CD4-positive, alpha-beta T cell (primary cell): ENCODE data around the gene TAS2R30. TPM values are rescaled to one million over a fixed set of nuclear protein-coding genes. Genes with fewer than 3 reads are reported as not detected.

Source experiments
- ATAC-seq: fragments of 200-7000 bp; cut with Tn5 transposase; one replicate; pipeline ENCODE4 v1.10.0; 2022; ENCODE audit warnings: mild to moderate bottlenecking; ENCODE audit not compliant: poor library complexity
- CTCF ChIA-PET: fragments of 350-600 bp; sonication (Branson Sonifier 250); formaldehyde crosslinking; loops from one replicate; lab custom pipeline; 2021; ENCODE audit warnings: antibody characterized with exemption, inconsistent platforms; lab: Charles Lee
- POLR2A ChIA-PET: fragments of 350-600 bp; sonication (Branson Sonifier 250); formaldehyde crosslinking; loops from one replicate; lab custom pipeline; 2021; ENCODE audit warnings: antibody characterized with exemption, inconsistent platforms; lab: Charles Lee
- DNase-seq, 14 experiments: peaks; one replicate each; pipeline ENCODE4 v3.0.0-alpha.2; 2013 to 2020; ENCODE audit warnings: mixed read lengths in 2 of 14
- H3K27ac ChIP-seq, 2 donors: one replicate each; pipeline versions ENCODE4 v1.5.1 to v1.7.0; 2013; ENCODE audit warnings: low read length in 2 of 2, low read depth in 1 of 2, mild to moderate bottlenecking in 1 of 2
- H3K27me3 ChIP-seq, 2 experiments: 1 replicate in 1 of 2; 2 replicates in 1 of 2; pipeline versions ENCODE4 v1.6.1 to v1.7.0; 2013; ENCODE audit warnings: low read length in 2 of 2, control low read depth in 1 of 2, mild to moderate bottlenecking in 1 of 2, moderate library complexity in 1 of 2; ENCODE audit not compliant: insufficient read depth in 2 of 2, control insufficient read depth in 1 of 2
- H3K36me3 ChIP-seq: one replicate; pipeline ENCODE4 v1.6.1; 2013; ENCODE audit warnings: low read length, control low read depth; ENCODE audit not compliant: insufficient read depth
- H3K4me1 ChIP-seq: one replicate; pipeline ENCODE4 v1.6.1; 2013; ENCODE audit warnings: low read length, control low read depth; ENCODE audit not compliant: insufficient read depth
- H3K4me3 ChIP-seq: one replicate; pipeline ENCODE4 v1.5.1; 2013; ENCODE audit warnings: mild to moderate bottlenecking, low read length, moderate library complexity
- H3K9me3 ChIP-seq, 2 experiments: 1 replicate in 1 of 2; 2 replicates in 1 of 2; pipeline versions ENCODE4 v1.6.1 to v1.7.0; 2013; ENCODE audit warnings: low read length in 2 of 2, mild to moderate bottlenecking in 2 of 2, control low read depth in 1 of 2, moderate library complexity in 1 of 2; ENCODE audit not compliant: control insufficient read depth in 1 of 2, insufficient read depth in 1 of 2
- H3K27ac Mint-ChIP-seq: one replicate; pipeline ENCODE4 v1.8.0; 2020; ENCODE audit warnings: mixed read lengths
- H3K27me3 Mint-ChIP-seq: one replicate; pipeline ENCODE4 v1.8.0; 2021; ENCODE audit warnings: mixed read lengths
- H3K36me3 Mint-ChIP-seq: one replicate; pipeline ENCODE4 v1.8.0; 2021; ENCODE audit warnings: low read depth, mixed read lengths
- H3K4me1 Mint-ChIP-seq: one replicate; pipeline ENCODE4 v1.8.0; 2021; ENCODE audit warnings: low read depth, mixed read lengths
- H3K4me3 Mint-ChIP-seq: one replicate; pipeline ENCODE4 v1.8.0; 2020; ENCODE audit warnings: mild to moderate bottlenecking, mixed read lengths
- H3K9me3 Mint-ChIP-seq: one replicate; pipeline ENCODE4 v1.8.0; 2020; ENCODE audit warnings: mixed read lengths
- CTCF ChIP-seq: fragments of 200-600 bp; IDR thresholded peaks from one replicate; pipeline ENCODE4 v1.8.0; 2022; ENCODE audit warnings: antibody characterized with exemption, mild to moderate bottlenecking
- intact Hi-C, 2 experiments: fragments of 100-400 bp; cut with DNase I in 1 of 2; cut with micrococcal nuclease in 1 of 2; formaldehyde crosslinking; loops; one replicate each; pipeline versions ENCODE4 v1.15.1 to v1.9.0; 2023 to 2025; cut with DNase I, micrococcal nuclease
- total RNA-seq, 174 experiments: library from RNA in 2 of 174; stranded (reverse) in 2 of 174; gene quantifications; one replicate each; pipeline ENCODE4 v1.2.3 and lab custom pipeline; 2021 to 2026

The TAS2R30 gene
- total RNA-seq, 2 experiments from 2014 or later, result 4.9 to 5.6 TPM

- POLR2A ChIA-PET, result no interaction called here
Measured at GRCh38 chr12:11154400-11154925, 20.0 kb upstream of the TAS2R30 start.

GRCh38 chr12:11152725-11153124, 18.3 kb upstream of the TAS2R30 start:
- H3K27ac Mint-ChIP-seq, result no peak overlapping the region
- H3K4me1 Mint-ChIP-seq, result peaks cover 9% of the 10 kb centered on the region
- POLR2A ChIA-PET, result no interaction called here
- CTCF ChIA-PET, result no interaction called here
- no peak overlapping the region for H3K4me3 ChIP-seq
- H3K36me3 ChIP-seq, result no peaks in the 10 kb centered on the region
- H3K9me3 ChIP-seq, result peaks cover 0 to 5% of the 10 kb centered on the region in 2 experiments
- H3K27ac ChIP-seq, result no peak overlapping the region
- DNase-seq (no peak), ATAC-seq (no peak)
- H3K4me1 ChIP-seq, result no peaks in the 10 kb centered on the region
- H3K9me3 Mint-ChIP-seq, result no peaks in the 10 kb centered on the region
- no peaks in the 10 kb centered on the region for H3K27me3 Mint-ChIP-seq
- intact Hi-C loops, result no loop called here
- no peak for TF ChIP-seq CTCF
- H3K4me3 Mint-ChIP-seq, result no peak overlapping the region
- peaks cover 62% of the 10 kb centered on the region for H3K36me3 Mint-ChIP-seq
- no peaks in the 10 kb centered on the region for H3K27me3 ChIP-seq

More at GRCh38 chr12:11154400-11154925, 20.0 kb upstream of the TAS2R30 start:
- no peaks in the 10 kb centered on the region for H3K9me3 Mint-ChIP-seq
- DNase-seq (no peak), ATAC-seq (no peak)
- no peak overlapping the region for H3K27ac Mint-ChIP-seq
- H3K4me1 Mint-ChIP-seq, result peaks cover 22% of the 10 kb centered on the region
- no peak overlapping the region for H3K4me3 Mint-ChIP-seq
- Histone ChIP-seq H3K4me1 (no peaks in the 10 kb centered on the region), H3K4me3 (no peak overlapping the region), H3K36me3 (peaks cover 4% of the 10 kb centered on the region), H3K27me3 (no peaks in the 10 kb centered on the region), H3K27ac (no peak overlapping the region), H3K9me3 (peaks cover 0 to 5% of the 10 kb centered on the region in 2 experiments)
- intact Hi-C loops, result no loop called here
- CTCF ChIA-PET, result no interaction called here
- H3K36me3 Mint-ChIP-seq, result peaks cover 75% of the 10 kb centered on the region
- no peaks in the 10 kb centered on the region for H3K27me3 Mint-ChIP-seq
- TF ChIP-seq CTCF, result no peak

GRCh38 chr12:11150832-11151231, 16.4 kb upstream of the TAS2R30 start:
- H3K36me3 ChIP-seq, result no peaks in the 10 kb centered on the region
- TF ChIP-seq CTCF, result no peak
- Mint-ChIP-seq H3K4me1 (peaks cover 8% of the 10 kb centered on the region), H3K27me3 (no peaks in the 10 kb centered on the region), H3K36me3 (peaks cover 56% of the 10 kb centered on the region), H3K4me3 (no peak overlapping the region), H3K27ac (no peak overlapping the region), H3K9me3 (no peaks in the 10 kb centered on the region)
- ChIA-PET CTCF (no interaction called here), POLR2A (interaction anchor here (0.6 kb wide), 1 partner anchor 83 kb away, joined by 4 read pairs; no protein-coding TSS in a partner anchor)
- no peak for DNase-seq
- H3K27me3 ChIP-seq, result no peaks in the 10 kb centered on the region
- intact Hi-C loops, result no loop called here
- no peak overlapping the region for H3K27ac ChIP-seq
- H3K4me1 ChIP-seq, result no peaks in the 10 kb centered on the region
- ATAC-seq, result no peak
- no peak overlapping the region for H3K4me3 ChIP-seq
- peaks cover 0 to 4% of the 10 kb centered on the region in 2 experiments for H3K9me3 ChIP-seq
